Vagina (tissue), 2 donors: ENCODE data around the gene HPCAL1. TPM values are rescaled to one million over a fixed set of nuclear protein-coding genes. Genes with fewer than 3 reads are reported as not detected.

Experiments used
- DNase-seq, 2 donors: peaks; one replicate each; pipeline ENCODE4 v3.0.0-alpha.2; 2017; ENCODE audit errors: extremely low spot score in 2 of 2
- H3K27ac ChIP-seq: fragments of 200-600 bp; sonication (generic); one replicate; pipeline ENCODE4 v1.5.1; 2019
- H3K27me3 ChIP-seq: fragments of 200-600 bp; sonication (generic); one replicate; pipeline ENCODE4 v1.5.1; 2019
- H3K36me3 ChIP-seq, 2 donors: fragments of 200-600 bp; sonication (generic); one replicate each; pipeline ENCODE4 v1.5.1; 2017 to 2019
- H3K4me1 ChIP-seq: fragments of 200-600 bp; sonication (generic); one replicate; pipeline ENCODE4 v1.5.1; 2019
- H3K4me3 ChIP-seq, 2 donors: fragments of 200-600 bp; sonication (generic); 1 replicate in 1 of 2; 2 replicates in 1 of 2; pipeline ENCODE4 v1.5.1; 2016 to 2019
- H3K9me3 ChIP-seq: fragments of 200-600 bp; sonication (generic); one replicate; pipeline ENCODE4 v1.5.1; 2019
- CTCF ChIP-seq, 3 experiments: fragments of 450-650 bp in 2 of 3; fragments of 200-600 bp in 1 of 3; sonication (generic) in 1 of 3; IDR thresholded peaks; one replicate each; pipeline ENCODE4 v1.5.1; 2017 to 2019; ENCODE audit warnings: antibody characterized with exemption in 3 of 3, mild to moderate bottlenecking in 2 of 3, moderate library complexity in 2 of 3
- POLR2A ChIP-seq, 2 donors: fragments of 450-650 bp; IDR thresholded peaks; one replicate each; pipeline ENCODE4 v1.6.1; 2017; ENCODE audit warnings: antibody characterized with exemption in 2 of 2, mild to moderate bottlenecking in 2 of 2, moderate library complexity in 2 of 2
- POLR2AphosphoS5 ChIP-seq, 2 donors: sonication (generic); formaldehyde crosslinking; IDR thresholded peaks; one replicate each; pipeline ENCODE4 v1.9.0; 2017; ENCODE audit warnings: antibody characterized with exemption in 2 of 2, mild to moderate bottlenecking in 2 of 2, low read depth in 1 of 2; ENCODE audit not compliant: insufficient read depth in 1 of 2
- intact Hi-C: fragments of 100-400 bp; cut with DNase I; formaldehyde crosslinking; loops from one replicate; pipeline ENCODE4 v1.15.1; 2023
- total RNA-seq: library from RNA; depleted of rRNA; stranded (reverse); fragments of >200 nt; gene quantifications from one replicate; pipeline ENCODE4 v1.2.3, GENCODE V29; 2016

Gene HPCAL1
- total RNA-seq, 1 donor from 2014 or later = 43.7 TPM

DNA sequence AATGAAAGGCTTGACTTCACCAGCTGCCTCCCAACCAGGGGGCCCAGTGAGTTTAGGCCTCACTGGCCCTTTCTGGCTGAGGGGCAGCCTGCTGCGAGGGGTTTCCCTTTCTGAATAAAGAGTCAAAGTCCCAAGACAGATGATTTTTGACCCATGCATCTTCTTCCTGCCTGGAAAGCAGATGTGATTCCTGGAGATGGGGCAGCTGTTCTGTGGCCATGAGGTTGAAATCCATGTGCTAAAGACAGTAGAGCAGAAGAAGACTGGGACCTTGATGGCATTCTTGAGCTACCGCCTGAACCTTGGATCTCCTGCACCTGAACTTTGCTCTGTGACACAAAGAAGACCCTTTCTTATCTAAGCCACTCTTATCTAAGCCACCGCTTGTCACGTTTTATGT lies 19.8 kb downstream of the HPCAL1 start:
- no peak for DNase-seq
- intact Hi-C loops = no loop called here

GRCh38 chr2:10322973-10323372 lies 20.3 kb downstream of the HPCAL1 start:
- Histone ChIP-seq H3K27me3 (no peaks in the 10 kb centered on the region), H3K4me1 (peaks cover 21% of the 10 kb centered on the region), H3K27ac (no peak overlapping the region), H3K36me3 (no peaks in the 10 kb centered on the region), H3K9me3 (no peaks in the 10 kb centered on the region), H3K4me3 (no peak overlapping the region)
- intact Hi-C loops = no loop called here
- TF ChIP-seq CTCF (IDR thresholded peaks at IDR 0.05) = no peak
- TF ChIP-seq POLR2AphosphoS5 (IDR thresholded peaks at IDR 0.05; ENCODE audit: insufficient read depth in 1 of 2, low read depth in 1 of 2) = no peak
- TF ChIP-seq POLR2A (IDR thresholded peaks at IDR 0.05) = no peak
- no peak for DNase-seq

More for the DNA sequence above, 19.8 kb downstream of the HPCAL1 start:
- H3K4me3 ChIP-seq = no peak overlapping the region
- H3K27ac ChIP-seq = no peak overlapping the region
- TF ChIP-seq CTCF (IDR thresholded peaks at IDR 0.05) (no peak), POLR2AphosphoS5 (IDR thresholded peaks at IDR 0.05; ENCODE audit: insufficient read depth in 1 of 2, low read depth in 1 of 2) (no peak), POLR2A (IDR thresholded peaks at IDR 0.05) (no peak)
- no peaks in the 10 kb centered on the region for H3K27me3 ChIP-seq
- peaks cover 21% of the 10 kb centered on the region for H3K4me1 ChIP-seq
- H3K9me3 ChIP-seq = no peaks in the 10 kb centered on the region
- no peaks in the 10 kb centered on the region for H3K36me3 ChIP-seq

DNA sequence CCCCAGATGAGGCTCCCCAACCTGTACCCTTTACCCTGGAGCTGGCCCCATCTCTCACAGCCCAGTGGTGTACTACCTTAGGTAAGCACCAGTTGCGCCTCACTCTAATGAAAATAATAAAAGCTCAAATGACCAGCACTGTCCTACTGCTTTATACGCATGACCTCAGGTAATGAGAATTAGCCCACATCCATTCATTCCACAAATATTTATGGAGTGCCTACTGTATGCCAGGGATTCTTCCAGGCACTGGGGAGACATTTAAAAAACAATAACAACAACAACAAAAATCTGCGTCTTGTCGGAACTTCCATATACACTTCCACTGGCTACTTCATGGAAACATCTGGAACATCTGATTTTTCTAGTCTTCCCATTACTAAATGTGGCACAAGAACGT lies 20.8 kb downstream of the HPCAL1 start:
- DNase-seq = no peak
- intact Hi-C loops = no loop called here
- Histone ChIP-seq H3K4me3 (no peak overlapping the region), H3K36me3 (no peaks in the 10 kb centered on the region), H3K9me3 (no peaks in the 10 kb centered on the region), H3K27me3 (no peaks in the 10 kb centered on the region), H3K27ac (no peak overlapping the region), H3K4me1 (peaks cover 21% of the 10 kb centered on the region)
- TF ChIP-seq POLR2AphosphoS5 (IDR thresholded peaks at IDR 0.05; ENCODE audit: insufficient read depth in 1 of 2, low read depth in 1 of 2) (no peak), POLR2A (IDR thresholded peaks at IDR 0.05) (no peak), CTCF (IDR thresholded peaks at IDR 0.05) (no peak)

GRCh38 chr2:10324095-10324832 lies 21.6 kb downstream of the HPCAL1 start:
- no peak overlapping the region for H3K27ac ChIP-seq
- DNase-seq = no peak
- H3K27me3 ChIP-seq = no peaks in the 10 kb centered on the region
- TF ChIP-seq POLR2AphosphoS5 (IDR thresholded peaks at IDR 0.05; ENCODE audit: insufficient read depth in 1 of 2, low read depth in 1 of 2) = no peak
- no peak for TF ChIP-seq CTCF (IDR thresholded peaks at IDR 0.05)
- TF ChIP-seq POLR2A (IDR thresholded peaks at IDR 0.05) = no peak
- intact Hi-C loops = no loop called here
- H3K9me3 ChIP-seq = no peaks in the 10 kb centered on the region
- H3K4me3 ChIP-seq = no peak overlapping the region
- no peaks in the 10 kb centered on the region for H3K36me3 ChIP-seq
- peaks cover 25% of the 10 kb centered on the region for H3K4me1 ChIP-seq
